ENCODE results near the gene ERMAP. TPM values are rescaled to one million over a fixed set of nuclear protein-coding genes. Genes with fewer than 3 reads are reported as not detected.

Gene ERMAP
- total and polyA plus RNA-seq, 9 of the 15 experiments (the other 6 are each of a cell fraction or from before 2014, with no cell fraction given): 8.0 to 31.4 (median 22.5) TPM

DNA sequence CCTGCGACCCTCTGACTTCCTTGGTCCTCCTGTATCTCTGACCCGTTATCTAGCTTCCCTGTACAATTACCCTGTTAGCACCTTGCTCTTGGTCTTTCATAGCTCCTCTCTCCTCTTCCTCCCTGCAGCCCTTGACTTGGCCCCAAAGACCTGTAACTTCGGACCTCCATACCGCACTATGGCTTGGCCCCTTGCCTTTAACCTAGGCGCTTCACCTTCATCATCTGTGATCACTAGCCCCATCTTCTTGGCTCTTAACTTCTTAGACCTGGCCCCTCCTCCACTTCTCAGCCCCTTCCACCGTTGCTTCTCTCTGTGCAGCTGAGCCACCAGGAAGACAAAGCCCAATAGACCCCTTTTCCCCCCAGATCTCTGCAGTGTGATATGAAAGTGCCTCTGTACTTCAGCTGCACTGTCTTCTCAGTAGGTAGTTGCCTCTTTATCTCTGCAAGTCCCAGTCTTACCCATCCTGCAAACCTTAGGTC lies 30.2 kb downstream of the ERMAP start (continued):
- TF ChIP-seq, protein P1, sequence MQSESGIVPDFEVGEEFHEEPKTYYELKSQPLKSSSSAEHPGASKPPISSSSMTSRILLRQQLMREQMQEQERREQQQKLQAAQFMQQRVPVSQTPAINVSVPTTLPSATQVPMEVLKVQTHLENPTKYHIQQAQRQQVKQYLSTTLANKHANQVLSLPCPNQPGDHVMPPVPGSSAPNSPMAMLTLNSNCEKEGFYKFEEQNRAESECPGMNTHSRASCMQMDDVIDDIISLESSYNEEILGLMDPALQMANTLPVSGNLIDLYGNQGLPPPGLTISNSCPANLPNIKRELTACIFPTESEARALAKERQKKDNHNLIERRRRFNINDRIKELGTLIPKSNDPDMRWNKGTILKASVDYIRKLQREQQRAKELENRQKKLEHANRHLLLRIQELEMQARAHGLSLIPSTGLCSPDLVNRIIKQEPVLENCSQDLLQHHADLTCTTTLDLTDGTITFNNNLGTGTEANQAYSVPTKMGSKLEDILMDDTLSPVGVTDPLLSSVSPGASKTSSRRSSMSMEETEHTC (IDR thresholded peaks at IDR 0.05): no peak
- TF ChIP-seq CBFA2T2 (conservative IDR thresholded peaks at IDR 0.05) (no peak), ZNF583 (CRISPR knock-in tag; IDR thresholded peaks at IDR 0.05) (no peak), TBP (optimal IDR thresholded peaks at IDR 0.05; ENCODE audit: low read depth, low read length) (no peak), GABPB1 (CRISPR knock-in tag; IDR thresholded peaks at IDR 0.05) (no peak), MAFK (IDR thresholded peaks at IDR 0.05; ENCODE audit: low read length) (no peak), THRAP3 (IDR thresholded peaks at IDR 0.05; ENCODE audit: borderline replicate concordance) (peak; percentile 78; the same call in 1 of the 2 replicates)
- TF ChIP-seq, protein P2, sequence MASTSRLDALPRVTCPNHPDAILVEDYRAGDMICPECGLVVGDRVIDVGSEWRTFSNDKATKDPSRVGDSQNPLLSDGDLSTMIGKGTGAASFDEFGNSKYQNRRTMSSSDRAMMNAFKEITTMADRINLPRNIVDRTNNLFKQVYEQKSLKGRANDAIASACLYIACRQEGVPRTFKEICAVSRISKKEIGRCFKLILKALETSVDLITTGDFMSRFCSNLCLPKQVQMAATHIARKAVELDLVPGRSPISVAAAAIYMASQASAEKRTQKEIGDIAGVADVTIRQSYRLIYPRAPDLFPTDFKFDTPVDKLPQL (IDR thresholded peaks at IDR 0.05; ENCODE audit: extremely low read depth, insufficient read length): no peak
- TF ChIP-seq, protein P3, sequence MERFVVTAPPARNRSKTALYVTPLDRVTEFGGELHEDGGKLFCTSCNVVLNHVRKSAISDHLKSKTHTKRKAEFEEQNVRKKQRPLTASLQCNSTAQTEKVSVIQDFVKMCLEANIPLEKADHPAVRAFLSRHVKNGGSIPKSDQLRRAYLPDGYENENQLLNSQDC (CRISPR knock-in tag; IDR thresholded peaks at IDR 0.05): no peak
- TF ChIP-seq, protein P4, sequence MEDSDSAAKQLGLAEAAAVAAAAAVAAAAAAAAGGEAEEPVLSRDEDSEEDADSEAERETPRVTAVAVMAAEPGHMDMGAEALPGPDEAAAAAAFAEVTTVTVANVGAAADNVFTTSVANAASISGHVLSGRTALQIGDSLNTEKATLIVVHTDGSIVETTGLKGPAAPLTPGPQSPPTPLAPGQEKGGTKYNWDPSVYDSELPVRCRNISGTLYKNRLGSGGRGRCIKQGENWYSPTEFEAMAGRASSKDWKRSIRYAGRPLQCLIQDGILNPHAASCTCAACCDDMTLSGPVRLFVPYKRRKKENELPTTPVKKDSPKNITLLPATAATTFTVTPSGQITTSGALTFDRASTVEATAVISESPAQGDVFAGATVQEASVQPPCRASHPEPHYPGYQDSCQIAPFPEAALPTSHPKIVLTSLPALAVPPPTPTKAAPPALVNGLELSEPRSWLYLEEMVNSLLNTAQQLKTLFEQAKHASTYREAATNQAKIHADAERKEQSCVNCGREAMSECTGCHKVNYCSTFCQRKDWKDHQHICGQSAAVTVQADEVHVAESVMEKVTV (CRISPR knock-in tag; IDR thresholded peaks at IDR 0.05): no peak
- TF ChIP-seq, protein P5, sequence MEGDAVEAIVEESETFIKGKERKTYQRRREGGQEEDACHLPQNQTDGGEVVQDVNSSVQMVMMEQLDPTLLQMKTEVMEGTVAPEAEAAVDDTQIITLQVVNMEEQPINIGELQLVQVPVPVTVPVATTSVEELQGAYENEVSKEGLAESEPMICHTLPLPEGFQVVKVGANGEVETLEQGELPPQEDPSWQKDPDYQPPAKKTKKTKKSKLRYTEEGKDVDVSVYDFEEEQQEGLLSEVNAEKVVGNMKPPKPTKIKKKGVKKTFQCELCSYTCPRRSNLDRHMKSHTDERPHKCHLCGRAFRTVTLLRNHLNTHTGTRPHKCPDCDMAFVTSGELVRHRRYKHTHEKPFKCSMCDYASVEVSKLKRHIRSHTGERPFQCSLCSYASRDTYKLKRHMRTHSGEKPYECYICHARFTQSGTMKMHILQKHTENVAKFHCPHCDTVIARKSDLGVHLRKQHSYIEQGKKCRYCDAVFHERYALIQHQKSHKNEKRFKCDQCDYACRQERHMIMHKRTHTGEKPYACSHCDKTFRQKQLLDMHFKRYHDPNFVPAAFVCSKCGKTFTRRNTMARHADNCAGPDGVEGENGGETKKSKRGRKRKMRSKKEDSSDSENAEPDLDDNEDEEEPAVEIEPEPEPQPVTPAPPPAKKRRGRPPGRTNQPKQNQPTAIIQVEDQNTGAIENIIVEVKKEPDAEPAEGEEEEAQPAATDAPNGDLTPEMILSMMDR (IDR thresholded peaks at IDR 0.05 in 2 of 3, conservative IDR thresholded peaks at IDR 0.05 in 1 of 3; ENCODE audit: insufficient read depth in 2 of 3, low read depth in 1 of 3, low read length in 3 of 3): no peak
- TF ChIP-seq, protein P6, sequence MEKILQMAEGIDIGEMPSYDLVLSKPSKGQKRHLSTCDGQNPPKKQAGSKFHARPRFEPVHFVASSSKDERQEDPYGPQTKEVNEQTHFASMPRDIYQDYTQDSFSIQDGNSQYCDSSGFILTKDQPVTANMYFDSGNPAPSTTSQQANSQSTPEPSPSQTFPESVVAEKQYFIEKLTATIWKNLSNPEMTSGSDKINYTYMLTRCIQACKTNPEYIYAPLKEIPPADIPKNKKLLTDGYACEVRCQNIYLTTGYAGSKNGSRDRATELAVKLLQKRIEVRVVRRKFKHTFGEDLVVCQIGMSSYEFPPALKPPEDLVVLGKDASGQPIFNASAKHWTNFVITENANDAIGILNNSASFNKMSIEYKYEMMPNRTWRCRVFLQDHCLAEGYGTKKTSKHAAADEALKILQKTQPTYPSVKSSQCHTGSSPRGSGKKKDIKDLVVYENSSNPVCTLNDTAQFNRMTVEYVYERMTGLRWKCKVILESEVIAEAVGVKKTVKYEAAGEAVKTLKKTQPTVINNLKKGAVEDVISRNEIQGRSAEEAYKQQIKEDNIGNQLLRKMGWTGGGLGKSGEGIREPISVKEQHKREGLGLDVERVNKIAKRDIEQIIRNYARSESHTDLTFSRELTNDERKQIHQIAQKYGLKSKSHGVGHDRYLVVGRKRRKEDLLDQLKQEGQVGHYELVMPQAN (IDR thresholded peaks at IDR 0.05; ENCODE audit: borderline replicate concordance): no peak
- TF ChIP-seq, protein P7, sequence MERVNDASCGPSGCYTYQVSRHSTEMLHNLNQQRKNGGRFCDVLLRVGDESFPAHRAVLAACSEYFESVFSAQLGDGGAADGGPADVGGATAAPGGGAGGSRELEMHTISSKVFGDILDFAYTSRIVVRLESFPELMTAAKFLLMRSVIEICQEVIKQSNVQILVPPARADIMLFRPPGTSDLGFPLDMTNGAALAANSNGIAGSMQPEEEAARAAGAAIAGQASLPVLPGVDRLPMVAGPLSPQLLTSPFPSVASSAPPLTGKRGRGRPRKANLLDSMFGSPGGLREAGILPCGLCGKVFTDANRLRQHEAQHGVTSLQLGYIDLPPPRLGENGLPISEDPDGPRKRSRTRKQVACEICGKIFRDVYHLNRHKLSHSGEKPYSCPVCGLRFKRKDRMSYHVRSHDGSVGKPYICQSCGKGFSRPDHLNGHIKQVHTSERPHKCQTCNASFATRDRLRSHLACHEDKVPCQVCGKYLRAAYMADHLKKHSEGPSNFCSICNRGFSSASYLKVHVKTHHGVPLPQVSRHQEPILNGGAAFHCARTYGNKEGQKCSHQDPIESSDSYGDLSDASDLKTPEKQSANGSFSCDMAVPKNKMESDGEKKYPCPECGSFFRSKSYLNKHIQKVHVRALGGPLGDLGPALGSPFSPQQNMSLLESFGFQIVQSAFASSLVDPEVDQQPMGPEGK (CRISPR knock-in tag; IDR thresholded peaks at IDR 0.05; ENCODE audit: borderline replicate concordance): no peak
- TF ChIP-seq, protein P8, sequence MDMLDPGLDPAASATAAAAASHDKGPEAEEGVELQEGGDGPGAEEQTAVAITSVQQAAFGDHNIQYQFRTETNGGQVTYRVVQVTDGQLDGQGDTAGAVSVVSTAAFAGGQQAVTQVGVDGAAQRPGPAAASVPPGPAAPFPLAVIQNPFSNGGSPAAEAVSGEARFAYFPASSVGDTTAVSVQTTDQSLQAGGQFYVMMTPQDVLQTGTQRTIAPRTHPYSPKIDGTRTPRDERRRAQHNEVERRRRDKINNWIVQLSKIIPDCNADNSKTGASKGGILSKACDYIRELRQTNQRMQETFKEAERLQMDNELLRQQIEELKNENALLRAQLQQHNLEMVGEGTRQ (CRISPR knock-in tag; IDR thresholded peaks at IDR 0.05): no peak
- TF ChIP-seq, protein P9, sequence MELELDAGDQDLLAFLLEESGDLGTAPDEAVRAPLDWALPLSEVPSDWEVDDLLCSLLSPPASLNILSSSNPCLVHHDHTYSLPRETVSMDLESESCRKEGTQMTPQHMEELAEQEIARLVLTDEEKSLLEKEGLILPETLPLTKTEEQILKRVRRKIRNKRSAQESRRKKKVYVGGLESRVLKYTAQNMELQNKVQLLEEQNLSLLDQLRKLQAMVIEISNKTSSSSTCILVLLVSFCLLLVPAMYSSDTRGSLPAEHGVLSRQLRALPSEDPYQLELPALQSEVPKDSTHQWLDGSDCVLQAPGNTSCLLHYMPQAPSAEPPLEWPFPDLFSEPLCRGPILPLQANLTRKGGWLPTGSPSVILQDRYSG (tag; conservative IDR thresholded peaks at IDR 0.05; ENCODE audit: low read depth): no peak

Measured in K562 (cell line).